IPS DF 4.7 (cell line): ENCODE data around the gene NFKB2.

ENCODE experiments used
- DNase-seq: peaks from one replicate; pipeline ENCODE4 v3.0.0-alpha.2; 2013; ENCODE audit warnings: low spot score; ENCODE audit errors: extremely low read depth

NFKB2 gene

DNA sequence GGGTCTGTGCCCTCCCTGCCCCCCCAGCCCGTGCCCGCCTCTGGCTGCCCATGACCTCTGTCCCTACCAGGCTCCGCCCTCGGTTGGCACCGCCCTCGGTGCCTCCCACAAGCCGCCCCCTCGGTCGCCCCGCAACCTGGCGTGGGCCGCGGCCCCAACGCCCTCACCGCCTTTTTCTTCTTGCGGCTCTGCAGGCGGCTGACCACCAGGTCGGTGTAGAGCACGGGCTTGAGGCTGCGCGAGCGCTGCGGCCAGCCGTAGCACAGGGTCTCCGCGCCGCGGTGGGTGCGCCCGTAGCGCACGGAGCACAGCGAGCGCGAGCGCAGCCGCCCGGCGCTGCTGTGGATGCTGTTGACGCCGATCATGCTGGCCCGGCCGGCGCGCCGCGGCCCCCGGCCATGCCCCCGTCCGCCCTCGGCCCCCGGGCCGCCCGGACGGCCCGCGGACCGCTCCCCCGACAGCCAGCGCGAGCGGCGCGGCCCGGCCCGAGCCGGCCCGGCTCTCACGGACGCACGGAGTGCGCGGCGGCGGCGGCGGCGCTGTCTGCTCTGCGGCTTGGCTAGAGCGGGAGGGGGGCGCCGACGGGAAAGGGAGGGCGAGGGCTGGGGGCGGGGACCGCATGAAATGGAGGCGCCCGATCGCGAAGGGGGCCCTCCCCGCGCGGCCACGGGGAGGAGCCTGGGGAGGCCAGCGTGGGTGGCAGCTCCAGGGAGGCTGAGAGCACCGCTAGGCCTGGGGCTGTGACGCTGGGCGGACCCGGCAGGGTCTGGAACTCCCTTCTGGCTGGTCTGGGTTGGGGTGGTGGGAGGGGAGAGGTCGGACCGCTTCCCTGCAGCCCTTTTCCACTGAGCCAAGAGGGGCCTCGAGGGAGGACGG, 13.5 kb downstream of the NFKB2 start:
- no peak for DNase-seq

DNA sequence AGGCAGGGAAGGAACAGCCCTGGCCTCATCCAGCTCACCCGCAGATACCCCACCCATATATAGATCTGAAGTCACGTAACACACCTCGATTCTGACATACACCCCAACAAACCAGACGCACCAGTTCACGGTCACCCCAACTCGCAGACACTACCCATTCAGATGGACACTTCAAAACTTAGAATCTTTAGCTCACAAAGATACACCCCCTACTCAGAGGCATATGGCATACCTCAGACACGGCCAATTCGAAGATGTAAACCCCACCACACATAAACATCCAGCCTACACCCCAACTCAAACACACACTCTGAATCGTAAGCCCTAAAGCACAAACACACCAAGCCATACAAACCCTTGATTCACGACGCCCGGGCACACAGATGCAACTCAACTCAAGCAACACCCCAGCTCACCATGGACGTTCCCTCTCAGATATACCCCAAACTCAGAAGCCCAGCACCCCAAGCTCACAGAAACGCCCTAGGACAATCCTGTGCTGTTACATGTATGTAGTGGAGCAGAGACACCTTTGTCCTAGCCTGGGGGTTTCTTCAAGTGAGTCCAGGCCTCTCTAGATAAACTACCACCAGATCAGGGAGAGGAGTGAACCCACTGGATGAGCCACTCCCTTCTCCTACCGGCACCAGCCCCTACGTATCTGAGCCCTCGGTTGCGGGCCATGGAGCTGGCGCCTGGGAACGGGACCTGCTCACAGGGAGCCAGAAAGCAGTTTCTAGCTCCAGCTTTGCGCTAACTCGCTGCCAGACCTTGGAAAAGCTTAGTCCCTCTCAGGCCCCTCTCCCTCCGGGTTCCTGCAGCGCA, 14.3 kb downstream of the NFKB2 start:
- no peak for DNase-seq

DNA sequence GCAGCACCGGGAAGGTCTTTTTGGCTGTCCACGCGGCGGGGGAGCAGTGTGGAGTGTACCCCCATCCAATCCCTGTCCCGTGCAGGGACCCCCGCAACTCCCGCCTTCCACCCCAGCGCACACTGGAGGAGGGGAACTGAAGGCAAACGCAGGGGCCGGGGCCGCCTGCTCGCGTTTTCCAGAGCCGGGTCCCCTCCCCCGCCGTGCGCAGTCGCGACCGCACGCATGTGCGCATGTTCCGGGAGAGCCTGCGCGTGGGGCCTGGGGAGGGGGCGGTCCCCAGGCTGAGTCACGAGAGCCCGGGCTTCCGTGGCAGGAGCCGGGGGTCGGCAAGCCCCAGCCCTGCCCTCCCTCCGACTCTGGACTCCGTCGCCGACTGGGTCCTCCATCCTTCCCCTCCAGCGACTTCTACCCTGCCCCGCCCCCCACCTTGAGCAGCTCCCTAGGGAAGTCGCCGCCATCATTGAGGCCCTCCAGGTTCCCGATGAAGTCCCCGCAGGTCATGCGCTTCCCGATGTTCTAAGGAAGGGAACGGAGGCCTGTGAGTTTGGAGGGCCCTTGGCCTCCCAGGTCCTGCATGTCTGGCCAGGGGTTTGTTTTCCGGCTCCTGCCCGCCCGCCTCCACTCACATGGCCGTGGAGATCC, 15.0 kb downstream of the NFKB2 start:
- DNase-seq, result no peak

DNA sequence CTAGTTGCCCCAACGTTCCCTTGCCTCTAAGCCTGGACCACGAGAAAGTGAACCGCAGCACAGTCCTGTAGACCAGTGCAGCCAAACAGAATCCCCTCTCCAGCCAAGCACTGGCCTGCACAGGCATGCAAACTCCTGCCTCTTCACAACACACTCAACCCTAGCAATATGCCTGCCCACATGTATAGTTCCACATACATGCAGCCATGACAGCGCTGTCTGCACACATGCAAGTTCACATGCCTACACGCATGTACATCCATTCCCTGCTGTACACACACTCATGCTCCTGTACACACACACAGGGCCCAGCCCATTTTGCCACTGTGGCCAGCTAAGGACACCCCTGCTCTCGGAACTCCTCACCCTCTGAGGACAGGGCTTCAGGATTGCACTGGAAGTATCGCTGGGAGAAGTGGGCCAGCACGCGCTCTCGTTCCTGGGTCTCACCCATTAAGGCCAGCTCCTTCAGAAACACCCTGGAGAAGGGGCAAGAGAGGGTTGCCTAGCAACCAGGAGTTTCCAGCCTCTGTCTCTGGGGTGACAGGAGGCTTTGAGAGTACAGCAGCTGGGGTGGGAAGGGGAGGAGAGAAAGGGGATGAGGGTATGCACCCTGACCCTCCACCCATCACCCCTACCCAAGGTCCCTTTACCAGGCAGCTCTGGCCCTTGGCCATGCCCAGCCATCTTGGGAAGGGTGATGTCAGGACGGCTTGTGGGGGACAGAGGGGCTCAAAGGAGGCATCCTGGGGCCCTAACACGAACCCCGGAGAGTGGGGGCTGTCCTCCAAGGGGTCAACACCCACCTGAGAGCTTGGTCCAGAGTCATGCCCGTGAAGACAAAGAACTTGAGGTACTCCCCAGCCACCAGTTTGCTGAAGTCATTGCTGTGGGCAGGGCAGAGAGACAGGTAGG, 16.1 kb downstream of the NFKB2 start:
- no peak for DNase-seq

DNA sequence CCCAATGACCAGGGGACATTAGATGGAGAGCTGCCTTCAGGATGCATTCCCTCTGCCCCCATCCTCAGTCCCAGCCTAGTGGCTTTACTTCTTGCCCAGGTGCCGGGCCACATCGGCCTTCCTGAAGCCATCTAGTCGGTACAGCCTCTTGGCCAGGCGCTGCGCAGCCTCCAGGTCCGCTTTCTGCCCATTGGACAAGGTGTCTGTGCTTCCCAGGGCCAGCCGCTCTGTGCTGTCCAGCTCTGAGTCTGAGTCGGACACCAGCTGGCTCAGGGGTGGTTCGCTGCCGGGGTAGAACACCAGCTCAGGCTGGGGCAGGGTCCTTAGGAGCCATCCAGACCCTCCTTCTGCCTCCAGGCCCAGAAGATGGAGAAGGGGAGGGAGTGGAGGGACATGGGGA, 16.8 kb downstream of the NFKB2 start:
- DNase-seq, result no peak

DNA sequence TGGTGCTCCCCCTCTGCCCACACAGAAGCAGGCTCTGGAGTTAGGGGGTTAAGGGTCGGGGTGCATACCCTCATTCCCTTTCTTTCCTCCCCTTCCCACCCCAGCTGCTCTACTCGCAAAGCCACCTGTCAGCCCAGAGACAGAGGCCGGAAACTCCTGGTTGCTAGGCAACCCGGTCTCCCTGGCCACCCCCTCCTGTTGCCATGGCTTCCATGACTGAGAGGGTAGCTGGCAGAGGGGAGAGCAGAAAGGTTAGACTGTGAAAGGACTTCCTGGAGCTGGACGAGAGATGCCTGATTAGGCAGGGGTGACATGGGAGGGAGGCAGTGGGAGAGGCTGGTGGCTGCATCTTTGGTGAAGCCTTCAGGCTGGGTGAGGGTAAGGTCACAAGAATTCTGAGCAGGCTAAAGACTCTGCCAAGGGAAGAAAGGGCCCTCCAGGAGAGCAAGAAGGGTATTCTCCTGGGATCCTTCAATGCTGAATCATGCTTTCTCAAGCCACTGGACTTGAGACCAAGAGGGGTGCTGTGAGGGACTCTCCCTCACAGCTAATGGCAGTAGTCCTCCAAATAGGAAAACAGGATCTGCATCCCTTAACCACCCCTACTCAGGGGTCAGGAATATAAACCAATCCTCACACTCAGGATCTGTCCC, 17.7 kb downstream of the NFKB2 start:
- DNase-seq, result no peak

DNA sequence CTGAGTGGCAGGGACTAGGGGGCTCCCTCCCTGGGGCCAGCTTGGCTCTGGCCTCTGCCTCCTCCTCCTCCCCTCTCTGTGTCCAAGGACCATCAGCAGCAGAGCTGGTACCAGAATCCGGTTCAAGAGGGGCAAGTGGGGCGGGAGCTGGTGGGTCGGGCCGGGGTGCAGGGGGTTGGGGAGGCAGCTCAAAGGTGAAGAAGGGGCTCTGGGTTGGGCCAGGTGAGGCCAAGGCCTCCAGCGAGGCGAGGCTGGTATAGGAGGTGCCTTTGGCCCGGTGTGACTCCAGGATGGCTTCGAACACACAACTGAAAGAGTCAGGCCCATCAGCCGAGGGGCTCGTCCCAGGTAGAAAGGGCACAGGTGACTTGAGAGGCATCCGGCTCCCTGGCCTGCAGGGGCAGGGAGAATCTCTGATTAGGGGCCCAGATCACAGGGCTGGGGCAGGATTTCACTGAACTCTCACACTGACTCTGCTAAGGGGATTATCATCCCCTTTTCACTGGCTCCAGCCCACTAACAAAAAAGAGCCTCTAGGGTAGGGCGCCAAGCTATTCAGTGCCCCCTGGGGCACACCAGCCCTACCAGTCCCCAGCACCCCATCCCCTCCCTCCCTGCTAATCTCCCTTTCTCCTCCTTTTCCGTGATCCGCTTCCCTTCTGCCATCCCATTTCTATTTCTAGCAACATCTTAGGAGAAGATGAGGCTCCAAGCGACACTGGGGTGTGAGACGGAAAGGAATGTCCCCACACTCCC, 18.5 kb downstream of the NFKB2 start:
- no peak for DNase-seq

DNA sequence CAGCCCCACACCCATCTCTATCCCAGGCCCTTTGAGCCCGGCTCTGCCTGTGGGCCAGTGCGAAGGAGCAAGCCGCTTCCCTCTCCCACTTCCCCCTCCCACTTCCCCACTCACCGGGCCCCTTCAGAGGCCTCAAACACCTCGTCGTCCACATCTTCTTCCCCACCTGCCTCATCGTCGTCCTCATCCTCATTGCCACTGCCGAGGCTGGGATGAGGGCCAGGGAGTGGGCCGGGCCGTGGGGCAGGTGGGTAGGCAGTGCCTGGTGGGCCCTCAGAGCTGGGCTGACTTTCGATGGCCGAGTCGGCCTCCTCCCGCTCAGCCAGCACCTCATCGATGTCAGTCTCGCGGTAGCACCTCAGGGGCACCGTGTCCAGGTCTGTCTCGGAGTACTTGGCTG, 19.2 kb downstream of the NFKB2 start:
- no peak for DNase-seq

DNA sequence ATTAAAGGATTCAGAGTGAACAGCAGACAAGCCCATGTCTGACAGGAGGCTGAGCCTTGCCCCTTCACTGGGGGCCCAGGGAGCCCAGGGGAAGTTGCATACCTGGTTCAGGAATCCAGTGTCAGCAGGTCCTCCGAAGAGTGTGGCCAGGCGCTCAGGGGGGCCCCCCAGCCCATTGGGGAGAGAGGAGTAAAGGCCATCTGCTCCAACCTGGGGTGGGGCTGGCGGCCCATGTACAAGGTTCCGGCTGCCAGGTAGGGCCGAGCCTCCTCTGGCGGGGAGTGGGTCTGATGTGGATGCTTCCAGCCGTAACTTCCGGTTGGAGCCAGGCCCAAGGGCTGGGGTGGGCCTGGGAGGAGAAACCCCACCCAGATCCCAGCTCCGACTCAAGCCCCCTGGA, 20.8 kb downstream of the NFKB2 start:
- DNase-seq, result no peak

DNA sequence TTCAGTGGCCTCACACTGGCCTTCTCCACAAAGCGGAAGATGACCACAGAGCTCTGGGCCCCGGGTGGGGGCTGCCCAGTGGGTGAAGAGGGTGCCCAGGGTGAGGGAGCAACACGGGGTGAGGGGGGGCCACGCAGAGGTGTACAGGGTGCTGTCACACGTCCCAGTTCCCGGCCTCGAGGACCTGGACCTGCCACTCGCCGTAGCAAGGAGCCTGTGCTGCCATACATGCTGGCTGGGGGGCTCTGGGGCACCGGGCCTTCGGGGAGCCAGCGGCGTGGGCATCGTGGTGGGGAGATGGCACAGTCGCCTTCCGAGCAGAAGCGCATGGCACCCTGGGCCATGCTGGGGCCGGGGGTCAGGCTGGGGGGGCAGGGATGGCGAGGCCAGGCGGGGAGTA, 21.2 kb downstream of the NFKB2 start:
- no peak for DNase-seq

DNA sequence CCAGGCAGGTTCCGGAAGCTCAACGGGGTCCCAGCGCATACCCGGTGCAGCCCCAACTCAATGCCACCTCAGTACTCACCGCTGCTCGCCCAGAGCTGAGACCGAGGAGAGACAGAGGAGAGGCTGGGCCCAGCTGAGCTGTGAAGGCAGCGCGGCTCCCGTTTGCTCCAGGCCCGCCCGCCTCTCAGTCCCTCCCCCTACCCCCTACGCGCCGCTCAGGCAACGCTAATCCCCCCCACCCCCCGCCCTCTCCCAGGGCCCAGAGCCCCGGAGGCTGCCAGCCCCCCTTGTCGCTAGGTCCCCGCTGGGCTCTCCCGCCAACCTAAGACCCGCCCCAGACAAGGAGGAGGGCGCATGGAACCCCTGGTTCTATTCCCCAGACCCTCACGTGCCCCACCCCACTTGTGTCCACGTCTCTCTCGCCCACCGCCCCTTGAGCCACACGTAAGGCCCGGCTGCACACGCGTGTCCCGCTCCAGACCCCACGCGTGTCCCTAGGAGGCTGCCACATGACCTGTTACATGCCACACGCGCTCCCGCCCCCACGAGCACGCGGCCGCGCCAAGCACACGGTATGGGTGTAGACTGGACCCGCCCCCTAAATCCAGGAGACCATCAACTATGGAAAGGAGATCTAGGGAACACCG, 23.2 kb downstream of the NFKB2 start, which contains the start of gene PSD:
Gene PSD (minus strand): TSS at position 164 of the 647 bp plus-strand sequence. CDS start 1,747 bp downstream, outside the sequence.
- no peak for DNase-seq

DNA sequence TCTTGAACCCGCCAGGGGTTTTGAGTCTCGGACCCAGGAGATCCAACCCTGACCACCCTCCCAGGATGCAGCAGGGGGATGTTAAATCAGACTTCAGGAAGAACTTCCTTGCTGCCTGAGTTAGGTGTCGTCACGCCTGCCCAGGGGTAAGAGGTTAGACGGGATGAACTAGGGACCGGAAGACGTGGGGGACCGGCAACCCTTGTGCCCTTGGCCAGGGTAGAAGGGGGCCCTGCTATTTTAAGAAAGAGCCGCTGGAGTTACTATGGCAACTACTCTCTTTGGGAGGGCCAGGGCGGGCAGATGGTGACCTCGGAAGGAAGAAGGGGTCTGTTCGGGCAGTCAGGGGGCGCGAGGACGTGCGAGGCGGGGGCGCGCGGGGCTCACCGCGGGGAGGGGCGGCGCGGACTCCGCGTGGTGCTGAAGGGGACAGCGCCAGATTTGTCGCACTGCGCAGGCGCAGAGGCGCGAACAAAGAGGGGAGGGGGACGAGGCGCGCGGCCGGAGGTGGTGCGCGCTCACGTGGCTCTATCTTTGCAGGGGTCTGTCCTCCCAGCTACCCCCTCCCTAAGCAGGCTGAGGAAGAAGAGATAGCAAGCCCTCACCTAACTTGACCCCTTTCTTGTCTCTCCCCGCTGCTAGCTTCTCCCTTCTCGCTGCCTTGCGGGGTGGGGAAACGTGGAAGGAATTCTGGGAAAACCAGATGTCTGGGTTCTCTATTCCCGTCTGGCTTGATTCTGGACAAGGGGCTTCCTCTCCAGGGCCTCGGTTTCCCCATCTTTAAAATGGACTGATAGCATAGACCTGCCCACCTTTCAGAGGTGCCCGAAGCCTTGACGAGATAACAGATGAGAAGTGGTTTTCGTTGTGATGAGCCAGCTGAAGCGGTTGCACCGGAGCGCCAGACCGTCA, 24.0 kb downstream of the NFKB2 start:
- no peak for DNase-seq

DNA sequence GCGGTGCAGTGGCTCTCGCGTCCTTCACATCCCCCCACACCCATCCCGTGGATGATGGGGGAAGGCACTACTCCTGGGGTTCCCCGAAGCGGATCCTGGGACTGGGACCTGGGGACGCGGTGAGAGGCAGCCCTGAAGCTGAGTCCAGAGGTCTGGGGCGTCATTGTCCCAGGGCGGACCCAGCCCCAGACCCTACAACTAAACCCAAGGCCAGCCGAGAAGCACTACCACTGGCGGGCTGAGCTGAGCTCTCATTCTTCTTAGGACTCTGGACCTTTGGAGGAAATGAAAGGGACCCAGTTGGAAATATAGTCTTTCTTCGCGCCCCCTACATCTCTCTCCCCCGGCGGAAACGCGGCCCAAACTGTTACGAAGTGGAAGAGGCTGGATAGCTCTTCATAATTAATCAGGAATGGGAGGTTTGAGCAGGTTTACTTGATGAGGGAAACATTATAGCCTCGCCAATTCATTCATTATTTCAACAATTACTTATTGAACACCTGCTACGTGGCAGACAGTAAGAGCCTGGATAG, 24.7 kb downstream of the NFKB2 start:
- no peak for DNase-seq

DNA sequence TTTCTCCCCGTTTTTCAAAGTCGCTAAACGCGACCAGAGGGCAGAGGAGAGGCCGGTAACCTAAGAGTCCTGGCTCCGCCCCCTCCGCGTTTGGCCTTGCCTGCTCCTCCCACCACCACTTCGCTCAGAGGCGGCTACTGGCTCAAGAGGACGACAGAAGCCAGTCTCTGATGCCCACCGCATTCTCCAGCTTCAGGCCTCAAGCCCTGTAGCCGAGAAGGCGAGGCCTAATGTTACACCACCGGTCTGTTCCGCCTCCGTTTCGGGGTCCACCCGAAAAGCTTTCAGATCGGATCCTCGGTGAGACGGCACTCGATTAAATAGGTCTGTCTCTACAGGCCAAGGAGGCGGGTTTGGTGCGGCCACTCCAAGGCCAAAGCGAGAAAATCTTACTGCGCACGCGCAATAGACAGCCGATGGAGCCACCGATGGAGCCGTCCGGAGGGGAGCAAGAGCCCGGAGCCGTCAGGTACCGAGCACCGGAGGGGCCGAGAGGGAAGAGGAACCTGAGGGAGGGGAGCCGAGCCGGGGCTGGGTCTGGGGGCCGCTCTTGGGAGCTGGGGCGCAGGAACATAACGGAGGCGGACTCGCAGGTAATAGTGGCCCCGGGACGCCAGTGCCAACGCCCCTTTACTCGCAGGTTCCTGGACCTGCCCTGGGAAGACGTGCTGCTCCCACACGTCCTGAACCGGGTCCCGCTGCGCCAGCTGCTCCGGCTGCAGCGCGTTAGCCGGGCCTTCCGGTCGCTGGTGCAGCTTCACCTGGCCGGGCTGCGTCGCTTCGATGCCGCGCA, 25.4 kb downstream of the NFKB2 start, which contains the start of gene FBXL15:
Gene FBXL15 (plus strand): TSS at position 123 of the 793 bp plus-strand sequence. CDS start 294 bp downstream, at position 417.
- DNase-seq, result no peak

DNA sequence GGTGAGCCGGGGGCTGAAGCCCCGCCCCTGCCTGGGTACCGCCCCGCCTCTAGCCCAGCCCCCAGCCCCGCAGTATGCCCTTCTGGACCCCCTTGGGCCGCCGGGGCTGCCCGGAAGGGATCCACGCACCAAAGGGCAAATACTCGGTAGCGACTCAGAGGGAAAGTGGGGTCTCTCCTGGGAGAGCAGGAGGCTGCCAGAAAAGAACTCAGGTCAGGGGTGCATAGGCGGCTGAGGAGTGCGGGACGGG, 25.9 kb downstream of the NFKB2 start:
- DNase-seq, result no peak

DNA sequence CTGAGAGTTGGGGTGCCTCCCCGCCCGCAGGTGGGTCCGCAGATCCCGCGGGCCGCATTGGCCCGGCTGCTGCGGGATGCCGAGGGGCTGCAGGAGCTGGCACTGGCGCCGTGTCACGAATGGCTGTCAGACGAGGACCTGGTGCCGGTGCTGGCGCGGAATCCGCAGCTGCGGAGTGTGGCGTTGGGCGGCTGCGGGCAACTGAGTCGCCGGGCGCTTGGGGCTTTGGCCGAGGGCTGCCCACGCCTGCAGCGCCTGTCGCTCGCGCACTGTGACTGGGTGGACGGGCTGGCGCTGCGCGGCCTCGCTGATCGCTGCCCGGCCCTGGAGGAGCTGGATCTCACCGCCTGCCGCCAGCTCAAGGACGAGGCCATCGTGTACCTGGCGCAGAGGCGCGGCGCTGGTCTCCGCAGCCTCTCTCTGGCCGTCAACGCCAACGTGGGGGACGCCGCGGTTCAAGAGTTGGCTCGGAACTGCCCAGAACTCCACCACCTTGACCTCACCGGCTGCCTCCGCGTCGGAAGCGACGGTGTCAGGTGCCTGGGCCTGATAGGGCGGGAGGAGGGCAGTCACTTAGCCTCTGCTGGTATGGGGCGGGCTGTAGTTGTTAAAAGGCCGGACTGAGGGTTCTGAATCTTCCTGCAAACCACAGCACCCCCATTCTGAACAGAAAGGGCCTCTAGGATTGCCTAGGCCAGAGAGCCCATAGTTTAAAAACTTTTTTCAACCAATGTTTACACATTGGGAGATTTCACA, 26.4 kb downstream of the NFKB2 start:
- DNase-seq, result no peak
